Kidney (tissue), 14 donors: ENCODE results near the gene CACNA1S. TPM values are rescaled to one million over a fixed set of nuclear protein-coding genes. Genes with fewer than 3 reads are reported as not detected.

Experiments
- DNase-seq, 5 donors: peaks; one replicate each; pipeline ENCODE4 v3.0.0-alpha.2; 2013 to 2020
- FAIRE-seq: peaks from 2 replicates; lab custom pipeline; 2012; peaks lifted over from hg19 to GRCh38; lab: Jason Lieb, UNC
- H3K27ac ChIP-seq, 2 donors: one replicate each; pipeline ENCODE4 v1.7.0; 2013; ENCODE audit warnings: low read depth in 2 of 2, low read length in 2 of 2, inconsistent platforms in 1 of 2
- H3K27me3 ChIP-seq: one replicate; pipeline ENCODE4 v1.7.1; 2013; ENCODE audit warnings: low read length, inconsistent platforms; ENCODE audit not compliant: control insufficient read depth, insufficient read depth
- H3K36me3 ChIP-seq, 3 donors: one replicate each; pipeline versions ENCODE4 v1.7.0 to v1.7.1; 2013; ENCODE audit warnings: low read length in 3 of 3, control low read depth in 1 of 3, inconsistent platforms in 1 of 3; ENCODE audit not compliant: insufficient read depth in 3 of 3, control insufficient read depth in 2 of 3
- H3K4me1 ChIP-seq, 3 donors: one replicate each; pipeline versions ENCODE4 v1.7.0 to v1.7.1; 2013; ENCODE audit warnings: low read length in 3 of 3, inconsistent platforms in 1 of 3, low read depth in 1 of 3; ENCODE audit not compliant: control insufficient read depth in 2 of 3, insufficient read depth in 2 of 3
- H3K4me3 ChIP-seq, 3 donors: one replicate each; pipeline versions ENCODE4 v1.7.0 to v1.8.1; 2013; ENCODE audit warnings: low read length in 3 of 3, control low read depth in 1 of 3, inconsistent platforms in 1 of 3
- H3K9ac ChIP-seq, 3 donors: one replicate each; pipeline versions ENCODE4 v1.7.0 to v1.7.1; 2013; ENCODE audit warnings: low read length in 3 of 3, control low read depth in 1 of 3, inconsistent platforms in 1 of 3
- H3K9me3 ChIP-seq, 3 donors: one replicate each; pipeline versions ENCODE4 v1.7.0 to v1.7.1; 2013; ENCODE audit warnings: low read length in 3 of 3, control low read depth in 1 of 3, inconsistent platforms in 1 of 3; ENCODE audit not compliant: control insufficient read depth in 2 of 3, insufficient read depth in 1 of 3
- intact Hi-C: fragments of 100-400 bp; cut with DNase I; formaldehyde crosslinking; loops from one replicate; pipeline ENCODE4 v1.11.1; 2022
- polyA plus RNA-seq: library from polyadenylated mRNA; stranded (reverse); fragments of 350-450 nt; fragmentation: Illumina TruSeq; extraction: RNeasy Lipid Tissue Mini Kit (QIAGEN cat#74804); gene quantifications from one replicate; pipeline ENCODE4 v1.2.3, GENCODE V29; 2014; ENCODE audit warnings: low read depth, low replicate concordance; ENCODE audit not compliant: insufficient read depth
- total RNA-seq: library from RNA; stranded (reverse); fragmentation: NEBNext Ultra II Directional; extraction: Animal tissue kit (Norgen Biotek cat#: 25700); gene quantifications from one replicate; pipeline ENCODE4 v1.2.1, GENCODE V29; 2021
- TF ChIP-seq, protein P1 (sequence below): IDR thresholded peaks from 3 replicates; pipeline ENCODE4 v1.5.1; 2012; ENCODE audit warnings: mild to moderate bottlenecking, moderate library complexity, borderline replicate concordance; ENCODE audit not compliant: insufficient read depth; ENCODE audit errors: extremely low read depth
- donor health status: control.
- donor health status: control.
- donor health status: control.
- donor health status: control.
- donor health status: control.
- donor health status: DM: yes; HTN: yes; CAD: no.
- donor health status: Normal renal cell carcinoma (clear cell type).

CACNA1S gene
- total and polyA plus RNA-seq, 2 donors from 2014 or later: 0.41 TPM; not detected in 1

- intact Hi-C loops: no loop called here
Measured at GRCh38 chr1:201136355-201137023, 24.3 kb upstream of the CACNA1S start.

DNA sequence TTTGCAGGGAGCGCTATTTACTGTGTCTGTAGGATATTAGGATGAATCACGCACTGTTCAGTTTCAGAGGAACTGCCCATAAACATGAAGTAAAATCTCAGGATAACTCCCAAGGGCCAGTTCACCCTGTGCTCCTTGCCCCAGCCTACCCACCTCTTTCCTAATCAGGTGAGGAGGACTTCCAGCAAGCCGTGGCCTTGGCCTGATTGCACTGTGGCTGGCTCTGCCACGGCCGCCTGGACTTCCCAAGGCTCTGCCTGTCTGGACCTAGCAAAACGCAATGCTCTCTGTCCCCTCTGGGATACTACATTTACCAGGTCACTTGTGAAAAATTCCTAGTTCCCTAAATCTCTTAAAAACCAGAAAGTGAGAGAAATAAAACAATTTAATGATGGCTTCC, 22.2 kb upstream of the CACNA1S start:
- no peak overlapping the region for H3K9ac ChIP-seq
- peak in 1 of 5 donors; percentile 16 for DNase-seq
- H3K36me3 ChIP-seq: peaks cover 0 to 11% (median 10%) of the 10 kb centered on the region in 3 donors
- TF ChIP-seq, protein P1, sequence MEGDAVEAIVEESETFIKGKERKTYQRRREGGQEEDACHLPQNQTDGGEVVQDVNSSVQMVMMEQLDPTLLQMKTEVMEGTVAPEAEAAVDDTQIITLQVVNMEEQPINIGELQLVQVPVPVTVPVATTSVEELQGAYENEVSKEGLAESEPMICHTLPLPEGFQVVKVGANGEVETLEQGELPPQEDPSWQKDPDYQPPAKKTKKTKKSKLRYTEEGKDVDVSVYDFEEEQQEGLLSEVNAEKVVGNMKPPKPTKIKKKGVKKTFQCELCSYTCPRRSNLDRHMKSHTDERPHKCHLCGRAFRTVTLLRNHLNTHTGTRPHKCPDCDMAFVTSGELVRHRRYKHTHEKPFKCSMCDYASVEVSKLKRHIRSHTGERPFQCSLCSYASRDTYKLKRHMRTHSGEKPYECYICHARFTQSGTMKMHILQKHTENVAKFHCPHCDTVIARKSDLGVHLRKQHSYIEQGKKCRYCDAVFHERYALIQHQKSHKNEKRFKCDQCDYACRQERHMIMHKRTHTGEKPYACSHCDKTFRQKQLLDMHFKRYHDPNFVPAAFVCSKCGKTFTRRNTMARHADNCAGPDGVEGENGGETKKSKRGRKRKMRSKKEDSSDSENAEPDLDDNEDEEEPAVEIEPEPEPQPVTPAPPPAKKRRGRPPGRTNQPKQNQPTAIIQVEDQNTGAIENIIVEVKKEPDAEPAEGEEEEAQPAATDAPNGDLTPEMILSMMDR: no peak
- H3K27ac ChIP-seq: no peak overlapping the region
- intact Hi-C loops: no loop called here
- no peaks in the 10 kb centered on the region for H3K4me1 ChIP-seq
- H3K9me3 ChIP-seq: no peaks in the 10 kb centered on the region
- FAIRE-seq: no peak
- no peak overlapping the region for H3K4me3 ChIP-seq
- no peaks in the 10 kb centered on the region for H3K27me3 ChIP-seq

More at GRCh38 chr1:201136355-201137023, 24.3 kb upstream of the CACNA1S start:
- DNase-seq: peak in 1 of 5 donors; percentile 48
- Histone ChIP-seq H3K27ac (no peak overlapping the region), H3K4me3 (no peak overlapping the region), H3K27me3 (no peaks in the 10 kb centered on the region), H3K4me1 (no peaks in the 10 kb centered on the region), H3K9me3 (no peaks in the 10 kb centered on the region), H3K9ac (no peak overlapping the region), H3K36me3 (peaks cover 0 to 23% (median 17%) of the 10 kb centered on the region in 3 donors)
- FAIRE-seq: no peak
- TF ChIP-seq, protein P1: no peak

DNA sequence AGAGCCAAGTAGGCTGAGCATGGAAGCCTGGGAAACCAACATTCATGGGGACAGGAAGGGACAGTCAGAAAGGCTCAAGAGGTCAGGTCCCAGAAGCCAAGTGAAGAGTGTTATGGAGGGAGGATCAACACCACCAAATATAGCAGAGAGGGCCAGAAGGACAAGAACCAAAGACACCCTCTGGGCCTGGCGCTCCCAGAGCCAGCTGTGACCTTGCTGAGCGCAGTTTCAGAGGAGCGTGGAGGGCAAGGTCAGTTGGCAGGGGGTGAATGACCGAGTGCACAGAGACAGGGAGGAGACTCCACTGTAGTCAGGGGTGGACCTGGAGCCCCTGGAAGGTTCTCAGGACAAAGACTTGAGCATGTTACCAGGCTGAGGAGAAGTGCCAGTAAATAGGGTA, 19.2 kb upstream of the CACNA1S start:
- no peak overlapping the region for H3K9ac ChIP-seq
- TF ChIP-seq, protein P1: no peak
- H3K9me3 ChIP-seq: no peaks in the 10 kb centered on the region
- FAIRE-seq (no peak), DNase-seq (peak in 1 of 5 donors; percentile 32)
- no peaks in the 10 kb centered on the region for H3K27me3 ChIP-seq
- peaks cover 0 to 9% (median 0%) of the 10 kb centered on the region in 3 donors for H3K36me3 ChIP-seq
- H3K4me3 ChIP-seq: no peak overlapping the region
- intact Hi-C loops: no loop called here
- no peak overlapping the region for H3K27ac ChIP-seq
- no peaks in the 10 kb centered on the region for H3K4me1 ChIP-seq
